ENCODE measurements around the gene ATP1A1. TPM values are rescaled to one million over a fixed set of nuclear protein-coding genes. Genes with fewer than 3 reads are reported as not detected.

Gene ATP1A1
- total RNA-seq, 1 experiment from 2014 or later = 181 TPM

DNA sequence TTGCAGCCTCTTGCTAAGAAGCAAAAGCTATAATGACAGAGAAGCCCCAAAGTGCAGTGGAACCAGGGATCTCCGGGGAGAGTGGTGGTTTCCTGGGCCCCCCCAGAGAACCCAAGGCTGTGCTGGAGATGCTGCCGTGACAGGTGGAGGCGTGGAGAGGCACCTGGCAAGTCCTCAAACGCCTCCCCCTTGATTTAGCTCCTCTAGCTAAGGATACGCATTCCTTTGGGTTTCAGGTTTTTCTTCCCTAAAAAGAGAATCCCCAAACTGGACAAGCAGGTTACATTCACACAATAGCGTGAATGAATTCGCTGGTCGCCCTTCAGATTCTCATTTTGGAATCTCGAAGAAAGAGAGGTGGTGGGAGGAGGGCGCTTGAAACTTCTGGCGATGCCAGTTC, 853 bp upstream of the ATP1A1 start:
- TF ChIP-seq CTCF (conservative IDR thresholded peaks at IDR 0.05; ENCODE audit: low read depth, low read length) (no peak), EZH2 (IDR thresholded peaks at IDR 0.05; ENCODE audit: low read length, unreplicated experiment) (no peak), EZH2phosphoT487 (IDR thresholded peaks at IDR 0.05; ENCODE audit: borderline replicate concordance, low read length) (no peak)
- 0 out of 2 replicates have a peak overlapping the region, but pooled peaks have one; percentile 7 for H3K27ac ChIP-seq (ENCODE audit: low read length)
- BruUV-seq (replicated peaks) = no TSS peak
- H3K79me2 ChIP-seq (ENCODE audit: low read length) = peaks cover 40% of the 10 kb centered on the region
- H3F3A ChIP-seq (ENCODE audit: low read length, unreplicated experiment) = peaks cover 13% of the 10 kb centered on the region
- no peaks in the 10 kb centered on the region for H3K9me2 ChIP-seq (replicated peaks; ENCODE audit: low read length)
- peak overlapping the region; percentile 58 for H3K9ac ChIP-seq (ENCODE audit: low read length)
- H2AFZ ChIP-seq (ENCODE audit: low read length) = peak overlapping the region; percentile 96
- ChIA-PET POLR2A (ENCODE audit: unreplicated experiment) (no interaction called here), CTCF (no interaction called here)
- intact Hi-C loops (cut with micrococcal nuclease) = no loop called here
- no peaks in the 10 kb centered on the region for H3K36me3 ChIP-seq (ENCODE audit: low read depth, low read length)
- H3K9me3 ChIP-seq (ENCODE audit: low read length) = no peaks in the 10 kb centered on the region
- peaks cover 20% of the 10 kb centered on the region for H4K20me1 ChIP-seq (ENCODE audit: low read length)
- H3K4me3 ChIP-seq (ENCODE audit: low read length) = peak overlapping the region; percentile 78
- DNase-seq (peak; percentile 47), ATAC-seq (no peak)
- H3K4me2 ChIP-seq (ENCODE audit: low read length) = peak overlapping the region; percentile 98
- H3K27me3 ChIP-seq (ENCODE audit: low read length) = no peaks in the 10 kb centered on the region
- H3K4me1 ChIP-seq (ENCODE audit: insufficient read depth, low read length) = peaks cover 36% of the 10 kb centered on the region

DNA sequence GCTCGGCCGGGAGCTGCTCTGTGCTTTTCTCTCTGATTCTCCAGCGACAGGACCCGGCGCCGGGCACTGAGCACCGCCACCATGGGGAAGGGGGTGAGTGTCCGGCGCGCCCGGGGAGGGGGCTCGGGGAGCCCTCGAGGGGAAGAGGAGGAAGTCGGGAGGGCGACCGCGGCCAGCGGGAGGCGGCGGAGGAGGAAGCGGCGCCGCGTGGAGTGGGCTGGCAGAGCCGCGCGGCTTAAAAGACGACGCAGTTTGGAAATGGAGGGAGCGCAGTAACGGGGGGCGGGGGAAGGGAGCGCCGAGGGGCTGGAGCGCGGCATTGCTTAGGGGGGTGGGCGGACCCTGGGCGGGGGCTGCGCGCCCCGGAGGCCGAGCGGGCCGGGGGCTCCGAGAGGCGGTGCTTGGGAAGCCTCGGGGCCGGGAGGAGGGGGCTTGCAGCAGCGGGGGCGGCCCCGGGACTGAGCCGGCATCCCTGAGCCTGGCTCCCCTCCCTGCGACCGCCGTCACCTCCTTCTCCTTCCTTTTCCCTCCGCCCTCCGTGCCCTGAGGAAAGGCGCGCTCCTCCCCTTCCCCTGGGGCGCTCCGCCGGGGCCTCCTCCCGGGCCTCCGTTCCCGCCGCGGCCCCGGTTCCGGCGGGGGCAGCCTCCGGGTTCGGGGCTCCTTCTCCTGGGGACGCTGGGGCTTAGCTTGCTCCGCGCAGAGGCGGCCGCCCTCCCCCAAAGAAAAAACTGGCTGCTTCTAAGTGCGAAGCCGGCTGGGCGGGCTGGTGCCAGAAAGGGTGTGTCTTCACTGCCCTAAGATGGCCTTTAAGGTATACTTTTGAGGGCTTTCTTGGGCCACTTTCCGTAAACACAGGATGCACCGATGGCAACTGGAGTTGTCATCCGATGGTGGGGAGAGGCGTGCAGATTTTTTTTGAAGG, 648 bp downstream of the ATP1A1 start:
- CTCF ChIA-PET = no interaction called here
- ATAC-seq = peak; percentile 8

More for the DNA sequence above, 648 bp downstream of the ATP1A1 start:
- Histone ChIP-seq H3K9ac (ENCODE audit: low read length) (peak overlapping the region; percentile 86), H3K27ac (ENCODE audit: low read length) (peak overlapping the region; percentile 35), H3K9me3 (ENCODE audit: low read length) (no peaks in the 10 kb centered on the region), H3K9me2 (replicated peaks; ENCODE audit: low read length) (no peaks in the 10 kb centered on the region), H3K4me1 (ENCODE audit: insufficient read depth, low read length) (peaks cover 50% of the 10 kb centered on the region), H3K79me2 (ENCODE audit: low read length) (peaks cover 55% of the 10 kb centered on the region), H3F3A (ENCODE audit: low read length, unreplicated experiment) (peaks cover 18% of the 10 kb centered on the region), H3K36me3 (ENCODE audit: low read depth, low read length) (no peaks in the 10 kb centered on the region), H3K4me3 (ENCODE audit: low read length) (peak overlapping the region; percentile 78), H3K27me3 (ENCODE audit: low read length) (no peaks in the 10 kb centered on the region), H2AFZ (ENCODE audit: low read length) (no peak overlapping the region), H3K4me2 (ENCODE audit: low read length) (peak overlapping the region; percentile 91), H4K20me1 (ENCODE audit: low read length) (peaks cover 31% of the 10 kb centered on the region)
- POLR2A ChIA-PET (ENCODE audit: unreplicated experiment) = interaction anchor here (0.6 to 0.8 kb wide), 3 partner anchors 35 to 235 kb away, joined by 4 to 5 read pairs (median 4); no protein-coding TSS in a partner anchor
- DNase-seq = peak; percentile 42
- BruUV-seq (replicated peaks) = no TSS peak
- TF ChIP-seq EZH2phosphoT487 (IDR thresholded peaks at IDR 0.05; ENCODE audit: borderline replicate concordance, low read length) (no peak), EZH2 (IDR thresholded peaks at IDR 0.05; ENCODE audit: low read length, unreplicated experiment) (no peak), CTCF (conservative IDR thresholded peaks at IDR 0.05; ENCODE audit: low read depth, low read length) (no peak)
- intact Hi-C loops (cut with micrococcal nuclease) = no loop called here

Measured in PC-3 (cell line).